DND-41 (cell line): Measurements from ENCODE around the gene DCPS.

ENCODE experiments used
- CTCF ChIP-seq: IDR thresholded peaks from 2 replicates; pipeline ENCODE4 v1.5.1; 2012; ENCODE audit warnings: borderline replicate concordance, low read length, moderate library complexity, mild to moderate bottlenecking; ENCODE audit not compliant: poor library complexity, severe bottlenecking; ENCODE audit errors: extremely low read depth
- EZH2 ChIP-seq: IDR thresholded peaks from 3 replicates; pipeline ENCODE4 v1.6.1; 2012; ENCODE audit warnings: borderline replicate concordance, low read depth, mild to moderate bottlenecking, moderate library complexity, low read length, inconsistent platforms; ENCODE audit not compliant: severe bottlenecking

- no peak for TF ChIP-seq CTCF
- no peak for TF ChIP-seq EZH2
Observed at GRCh38 chr11:126312961-126313360, 9.1 kb downstream of the DCPS start.
